Immature natural killer cell (primary cell): Measurements from ENCODE around the gene DENND11. TPM values are rescaled to one million over a fixed set of nuclear protein-coding genes. Genes with fewer than 3 reads are reported as not detected.

Experiments used
- DNase-seq, 3 donors: peaks; one replicate each; pipeline ENCODE4 v3.0.0; 2022; ENCODE audit warnings: mixed read lengths in 1 of 3
- H3K27ac Mint-ChIP-seq, 6 donors: one replicate each; pipeline ENCODE4 v1.8.0; 2020; ENCODE audit warnings: mixed read lengths in 6 of 6, mild to moderate bottlenecking in 5 of 6, inconsistent platforms in 4 of 6, moderate library complexity in 3 of 6
- H3K27me3 Mint-ChIP-seq, 3 donors: one replicate each; pipeline ENCODE4 v1.8.0; 2020 to 2021; ENCODE audit warnings: low read depth in 3 of 3, mild to moderate bottlenecking in 3 of 3, mixed read lengths in 3 of 3, moderate library complexity in 3 of 3, inconsistent platforms in 1 of 3
- H3K36me3 Mint-ChIP-seq, 3 donors: one replicate each; pipeline ENCODE4 v1.8.0; 2020; ENCODE audit warnings: mixed read lengths in 3 of 3, inconsistent platforms in 2 of 3, mild to moderate bottlenecking in 2 of 3
- H3K4me1 Mint-ChIP-seq, 2 donors: one replicate each; pipeline ENCODE4 v1.8.0; 2020; ENCODE audit warnings: inconsistent platforms in 2 of 2, mild to moderate bottlenecking in 2 of 2, mixed read lengths in 2 of 2, moderate library complexity in 1 of 2
- H3K4me3 Mint-ChIP-seq, 5 donors: one replicate each; pipeline ENCODE4 v1.8.0; 2020; ENCODE audit warnings: mild to moderate bottlenecking in 5 of 5, mixed read lengths in 5 of 5, inconsistent platforms in 3 of 5, moderate library complexity in 3 of 5
- H3K9me3 Mint-ChIP-seq, 6 donors: one replicate each; pipeline ENCODE4 v1.8.0; 2020; ENCODE audit warnings: mild to moderate bottlenecking in 6 of 6, mixed read lengths in 6 of 6, inconsistent platforms in 4 of 6, moderate library complexity in 3 of 6
- polyA plus RNA-seq, 3 donors: library from polyadenylated mRNA; unstranded; fragments of 300-500 nt; fragmentation: Illumina TruSeq; gene quantifications; one replicate each; pipeline ENCODE4 v1.2.3, GENCODE V29; 2021

The DENND11 gene
- polyA plus RNA-seq, 3 donors from 2014 or later: 2.2 to 13.0 (median 9.6) TPM

- DNase-seq: no peak
- peaks cover 6 to 14% (median 7%) of the 10 kb centered on the region in 3 donors for H3K36me3 Mint-ChIP-seq
- H3K4me1 Mint-ChIP-seq: peaks cover 5 to 18% of the 10 kb centered on the region in 2 donors
- peak overlapping the region in 5 of 6 donors; percentile 53 to 88 (median 57) for H3K27ac Mint-ChIP-seq
- no peaks in the 10 kb centered on the region for H3K9me3 Mint-ChIP-seq
- peaks cover 0 to 6% (median 4%) of the 10 kb centered on the region in 3 donors for H3K27me3 Mint-ChIP-seq
- H3K4me3 Mint-ChIP-seq: no peak overlapping the region
These were observed 36.5 kb downstream of the DENND11 start for GRCh38 chr7:141665208-141666035.

- peak overlapping the region in 5 of 6 donors; percentile 6 to 80 (median 41) for H3K27ac Mint-ChIP-seq
- no peaks in the 10 kb centered on the region for H3K9me3 Mint-ChIP-seq
- peaks cover 0 to 7% (median 6%) of the 10 kb centered on the region in 3 donors for H3K27me3 Mint-ChIP-seq
- H3K4me1 Mint-ChIP-seq: peaks cover 5 to 28% of the 10 kb centered on the region in 2 donors
- no peak overlapping the region for H3K4me3 Mint-ChIP-seq
- DNase-seq: no peak
- peaks cover 4 to 11% (median 6%) of the 10 kb centered on the region in 3 donors for H3K36me3 Mint-ChIP-seq
These were observed 37.5 kb downstream of the DENND11 start for GRCh38 chr7:141664450-141664849.

DNA sequence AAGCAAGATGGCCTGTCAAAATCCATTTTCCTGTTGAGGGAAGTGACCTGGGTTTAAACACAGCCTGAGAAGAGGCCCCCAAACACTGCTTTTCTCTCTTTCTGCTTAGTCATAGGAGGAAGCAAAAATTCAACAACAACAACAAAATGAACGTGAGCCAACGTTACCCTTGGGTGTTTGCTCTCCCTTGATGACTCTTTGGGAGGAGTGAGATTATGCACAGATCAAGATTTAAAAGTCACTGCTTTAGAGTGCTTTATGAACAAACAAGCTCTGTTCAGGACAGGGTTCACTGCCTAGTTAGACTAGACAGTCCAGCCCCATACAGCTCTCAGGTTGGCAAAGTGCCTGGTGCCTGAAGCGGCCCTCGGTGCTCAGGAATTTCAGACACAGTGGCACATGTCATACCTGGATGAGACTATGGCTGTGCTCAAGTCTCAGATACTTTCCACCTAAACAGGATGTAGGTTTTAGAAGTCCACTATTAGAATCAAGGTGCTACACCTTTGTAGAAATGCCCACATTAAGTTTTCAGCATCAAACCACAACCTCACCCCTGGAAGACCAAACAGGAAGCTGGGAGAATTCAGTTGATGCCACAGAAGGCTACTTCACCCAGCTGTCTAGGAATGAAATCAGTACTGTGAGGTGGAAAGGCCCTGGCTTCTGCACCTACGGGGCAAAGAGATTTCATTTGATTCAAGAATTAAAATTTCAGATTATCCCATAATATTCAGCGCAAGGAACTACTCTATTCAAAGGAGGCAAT is 38.7 kb downstream of the DENND11 start:
- H3K36me3 Mint-ChIP-seq: peaks cover 4 to 15% (median 6%) of the 10 kb centered on the region in 3 donors
- H3K27me3 Mint-ChIP-seq: peaks cover 0 to 7% (median 6%) of the 10 kb centered on the region in 3 donors
- peaks cover 5 to 29% of the 10 kb centered on the region in 2 donors for H3K4me1 Mint-ChIP-seq
- peak overlapping the region in 5 of 6 donors; percentile 40 to 80 (median 76) for H3K27ac Mint-ChIP-seq
- H3K9me3 Mint-ChIP-seq: no peaks in the 10 kb centered on the region
- H3K4me3 Mint-ChIP-seq: no peak overlapping the region
- DNase-seq: no peak

- H3K27ac Mint-ChIP-seq: peak overlapping the region in 3 of 6 donors; percentile 3 to 78 (median 50)
- peaks cover 0 to 29% of the 10 kb centered on the region in 2 donors for H3K4me1 Mint-ChIP-seq
- DNase-seq: no peak
- peaks cover 0 to 4% (median 3%) of the 10 kb centered on the region in 3 donors for H3K27me3 Mint-ChIP-seq
- no peaks in the 10 kb centered on the region for H3K9me3 Mint-ChIP-seq
- H3K36me3 Mint-ChIP-seq: peaks cover under 1 to 19% (median 11%) of the 10 kb centered on the region in 3 donors
- no peak overlapping the region for H3K4me3 Mint-ChIP-seq
These were observed 41.7 kb downstream of the DENND11 start for GRCh38 chr7:141660259-141660658.

DNA sequence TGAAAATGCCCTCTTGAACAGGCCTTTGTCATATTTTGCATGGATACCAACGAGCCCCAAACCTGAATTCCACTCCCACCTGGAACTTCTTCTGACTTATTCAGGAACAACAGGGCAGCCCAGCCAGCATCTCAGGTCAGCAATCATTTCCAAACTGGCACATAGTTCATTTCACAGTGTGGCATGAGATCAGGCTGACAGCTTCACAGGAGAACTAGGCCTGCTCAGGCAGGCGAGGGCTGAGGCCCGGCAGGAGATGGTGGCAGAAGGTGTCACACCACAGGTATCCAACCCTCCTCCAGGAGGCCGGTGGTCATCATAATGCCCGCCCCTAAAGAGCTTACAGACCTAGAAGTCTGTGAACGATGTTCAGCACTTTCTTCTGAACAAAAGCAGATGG is 42.5 kb downstream of the DENND11 start:
- Mint-ChIP-seq H3K4me3 (no peak overlapping the region), H3K4me1 (peaks cover 1 to 31% of the 10 kb centered on the region in 2 donors), H3K9me3 (no peaks in the 10 kb centered on the region), H3K27me3 (peaks cover 0 to 4% (median 3%) of the 10 kb centered on the region in 3 donors), H3K27ac (peak overlapping the region in 5 of 6 donors; percentile 19 to 76 (median 58)), H3K36me3 (peaks cover 0 to 19% (median 11%) of the 10 kb centered on the region in 3 donors)
- DNase-seq: no peak

- peaks cover 2 to 17% of the 10 kb centered on the region in 2 donors for H3K4me1 Mint-ChIP-seq
- H3K27me3 Mint-ChIP-seq: peaks cover 0 to 2% (median 0%) of the 10 kb centered on the region in 3 donors
- no peaks in the 10 kb centered on the region for H3K9me3 Mint-ChIP-seq
- no peak overlapping the region for H3K4me3 Mint-ChIP-seq
- peak overlapping the region; percentile 13 to 71 (median 54) for H3K27ac Mint-ChIP-seq
- peaks cover 5 to 39% (median 16%) of the 10 kb centered on the region in 3 donors for H3K36me3 Mint-ChIP-seq
- peak; percentile 38 to 56 (median 51) for DNase-seq
These were observed 47.4 kb downstream of the DENND11 start for GRCh38 chr7:141654551-141654950.

GRCh38 chr7:141652691-141653090 is 49.3 kb downstream of the DENND11 start:
- no peaks in the 10 kb centered on the region for H3K9me3 Mint-ChIP-seq
- H3K27me3 Mint-ChIP-seq: peaks cover 0 to 2% (median 1%) of the 10 kb centered on the region in 3 donors
- H3K36me3 Mint-ChIP-seq: peaks cover 6 to 44% (median 20%) of the 10 kb centered on the region in 3 donors
- DNase-seq: no peak
- no peak overlapping the region for H3K4me3 Mint-ChIP-seq
- peak overlapping the region in 1 of 6 donors; percentile 29 for H3K27ac Mint-ChIP-seq
- peaks cover 2 to 21% of the 10 kb centered on the region in 2 donors for H3K4me1 Mint-ChIP-seq

Other genes starting within 250 kb of the DENND11 start
- gene AGK, start 150.8 kb downstream of the DENND11 start, polyA plus RNA-seq: 100 to 1,000 TPM; 104 to 125 (median 108) TPM
- gene WEE2, start 6.2 kb upstream of the DENND11 start, polyA plus RNA-seq: not detected
- gene SSBP1, start 36.2 kb upstream of the DENND11 start, polyA plus RNA-seq: 100 to 1,000 TPM; 268 to 349 (median 271) TPM
- gene TAS2R3, start 61.9 kb upstream of the DENND11 start, polyA plus RNA-seq: not detected
- not detected for gene TAS2R4, start 74.5 kb upstream of the DENND11 start, polyA plus RNA-seq
- not detected for gene TAS2R5, start 88.1 kb upstream of the DENND11 start, polyA plus RNA-seq
- not detected for gene PRSS37, start 139.3 kb upstream of the DENND11 start, polyA plus RNA-seq
- gene OR9A4, start 214.2 kb upstream of the DENND11 start, polyA plus RNA-seq: not detected
- not detected for gene CLEC5A, start 244.8 kb upstream of the DENND11 start, polyA plus RNA-seq